IPS DF 4.7 (cell line): ENCODE results near the gene CSNK1A1.
"Not testable (repeated sequence)": the region's sequence is repeated elsewhere in the genome, so short reads cannot be mapped to it uniquely, and the experiment has no call there.

Experiments
- DNase-seq: peaks from one replicate; pipeline ENCODE4 v3.0.0-alpha.2; 2013; ENCODE audit warnings: low spot score; ENCODE audit errors: extremely low read depth

CSNK1A1 gene

DNA sequence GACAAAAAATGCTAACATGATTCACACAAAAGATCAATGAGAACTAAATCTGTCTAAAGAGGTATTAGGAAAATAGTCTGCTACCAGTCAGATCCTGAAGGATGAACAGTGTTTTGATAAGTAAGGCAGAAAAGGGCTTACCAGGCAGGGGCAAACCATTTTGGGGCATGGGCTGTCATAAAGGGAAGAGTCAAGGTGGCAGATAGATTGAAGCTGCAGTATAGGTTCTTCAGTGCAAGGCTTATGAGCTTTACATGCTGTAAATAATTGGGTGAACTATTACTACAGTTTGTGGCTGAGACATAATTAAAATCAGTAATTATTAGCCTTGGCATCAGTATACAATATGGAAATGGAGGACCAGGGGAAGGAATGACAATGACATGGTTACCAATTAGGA lies 21.8 kb downstream of the CSNK1A1 start:
- no peak for DNase-seq

DNA sequence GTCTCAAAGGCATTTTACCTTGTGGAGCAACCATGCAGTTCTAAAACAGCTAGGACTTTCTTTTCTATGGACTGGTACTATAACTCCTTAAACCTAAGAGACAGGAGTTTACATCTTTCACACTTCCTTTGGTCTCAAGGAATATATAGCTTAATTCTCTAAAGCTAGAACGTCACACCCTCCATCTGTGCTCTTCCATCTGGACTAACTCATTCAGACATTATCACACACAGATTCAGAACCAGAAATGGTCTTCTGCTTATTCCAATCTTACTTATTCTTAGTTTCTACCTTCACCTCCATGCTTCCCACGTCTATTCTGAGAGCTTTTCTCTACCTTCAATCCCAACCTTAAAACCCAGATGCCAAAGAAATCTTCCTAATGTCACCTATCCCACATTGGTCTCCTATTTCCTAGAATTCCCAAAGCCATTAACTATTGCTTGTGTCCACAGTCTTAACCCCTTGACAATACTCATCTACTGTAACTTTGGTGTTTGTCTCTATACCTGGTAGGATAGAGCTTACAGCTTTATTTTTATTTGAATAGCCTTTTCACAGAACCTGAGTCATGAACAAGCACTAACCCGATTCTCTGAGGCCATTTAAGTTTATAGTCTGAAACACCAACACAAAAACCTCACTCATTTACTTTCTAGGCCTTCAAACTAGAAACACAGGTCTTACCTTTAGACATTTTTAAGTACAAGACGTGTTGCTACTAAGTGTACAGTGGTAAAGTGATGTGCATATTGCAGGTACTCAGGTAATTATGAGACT lies 22.8 kb downstream of the CSNK1A1 start:
- no peak for DNase-seq

DNA sequence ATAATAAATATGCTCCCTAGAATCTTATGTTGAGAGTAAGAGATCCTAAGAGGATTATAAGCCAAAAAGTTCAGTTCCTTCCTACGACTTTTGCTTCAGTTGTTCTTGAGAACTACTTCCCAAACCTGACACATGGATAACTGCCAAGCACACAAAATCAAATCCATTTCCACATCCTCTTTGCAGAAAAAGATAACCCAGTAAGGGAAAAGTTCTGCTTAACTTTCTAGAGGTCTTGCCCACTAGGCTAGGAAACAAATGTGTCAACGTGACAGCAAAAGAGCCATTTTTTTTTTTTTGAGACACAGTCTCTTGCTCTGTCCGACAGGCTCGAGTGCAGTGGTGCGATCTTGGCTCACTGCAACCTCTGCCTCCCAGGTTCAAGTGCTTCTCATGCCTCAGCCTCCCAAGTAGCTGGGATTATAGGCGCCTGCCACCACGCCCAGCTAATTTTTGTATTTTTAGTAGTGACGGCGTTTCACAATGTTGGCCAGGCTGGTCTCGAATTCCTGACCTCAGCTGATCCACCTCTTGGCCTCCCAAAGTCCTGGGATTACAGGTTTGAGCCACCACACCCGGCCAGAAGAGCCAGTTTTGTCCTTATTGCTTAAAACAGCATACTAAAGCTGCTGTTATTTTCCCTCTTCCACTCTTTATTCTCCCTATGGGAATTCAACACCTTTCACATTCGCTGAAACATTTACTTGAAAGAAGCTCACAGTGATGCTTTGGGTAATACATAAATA lies 24.2 kb downstream of the CSNK1A1 start:
- no peak for DNase-seq

DNA sequence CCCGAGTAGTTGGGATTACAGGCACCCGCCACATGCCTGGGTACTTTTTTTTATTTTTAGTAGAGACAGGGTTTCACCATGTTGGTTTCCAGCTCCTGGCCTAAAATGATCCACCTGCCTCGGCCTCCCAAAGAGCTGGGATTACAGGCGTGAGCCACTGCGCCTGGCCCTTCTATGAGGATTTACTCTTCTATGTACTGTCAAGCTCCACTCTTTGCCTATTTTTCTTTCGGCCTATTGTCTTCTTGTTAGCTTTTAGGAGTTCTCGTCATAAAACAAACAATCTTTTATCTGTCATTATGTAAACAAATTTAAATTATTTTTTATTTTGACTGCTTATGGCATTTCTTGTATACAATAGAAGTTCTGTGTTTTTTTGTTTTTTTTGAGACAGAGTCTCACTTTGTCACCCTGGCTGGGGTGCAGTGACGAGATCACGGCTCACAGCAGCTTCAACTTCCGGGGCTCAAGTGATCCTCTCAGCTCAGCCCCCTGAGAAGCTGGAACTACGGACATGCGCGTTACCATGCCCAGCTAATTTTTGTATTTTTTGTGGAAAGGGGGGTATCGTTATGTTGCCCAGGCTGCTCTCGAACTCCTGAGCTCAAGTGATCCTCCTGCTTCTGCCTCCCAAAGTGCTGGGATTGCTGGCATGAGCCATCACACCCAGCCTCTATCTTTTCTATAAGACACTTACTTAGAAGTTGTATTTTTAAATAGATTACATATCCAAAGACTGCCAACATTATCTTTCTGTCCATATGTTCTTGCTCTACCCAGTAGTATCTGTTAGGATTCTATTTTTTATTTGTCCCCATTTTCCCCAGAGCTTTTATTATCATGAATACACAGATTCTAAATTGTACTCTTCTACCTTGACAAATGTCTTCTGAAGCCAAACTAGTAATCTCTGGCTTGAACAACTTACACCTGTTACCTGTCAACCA lies 29.2 kb downstream of the CSNK1A1 start:
- no peak for DNase-seq

DNA sequence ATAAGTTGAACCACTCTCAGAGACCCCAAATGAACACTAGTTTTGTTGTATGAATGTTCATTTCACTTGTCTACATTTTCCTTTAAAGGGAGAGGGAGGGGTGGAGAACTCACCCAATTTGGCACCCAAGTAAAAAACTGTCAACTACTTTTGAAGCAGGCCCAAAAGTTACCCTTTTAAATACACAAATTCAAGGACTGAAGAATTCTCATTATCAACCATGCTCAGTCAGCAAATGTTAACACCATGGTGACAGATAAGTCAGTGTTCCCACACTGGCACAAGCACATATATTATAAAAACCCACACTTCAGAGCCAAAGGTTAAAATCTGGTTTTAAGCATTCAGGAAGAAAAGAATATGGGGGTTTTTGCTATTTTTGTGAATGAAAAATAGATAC lies 31.6 kb downstream of the CSNK1A1 start:
- DNase-seq, result no peak

DNA sequence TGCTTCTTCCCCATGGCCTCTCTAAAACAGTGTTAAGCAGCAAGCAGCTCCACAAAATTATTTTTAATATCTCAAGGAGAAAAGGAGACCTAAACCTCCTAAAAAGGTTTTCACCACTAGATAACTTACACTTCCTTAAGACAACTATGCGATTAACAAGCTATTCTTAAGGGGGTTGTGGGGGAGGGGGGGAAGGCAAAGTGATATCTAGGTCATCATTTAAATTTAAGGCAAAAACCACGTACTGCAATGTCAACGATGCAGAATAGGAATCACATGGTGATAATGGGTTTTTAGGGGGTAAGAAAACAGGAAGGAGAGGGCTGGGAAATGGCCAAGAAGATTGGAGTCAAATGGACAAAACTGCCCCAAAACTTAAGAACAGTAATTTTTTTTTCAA lies 32.6 kb downstream of the CSNK1A1 start:
- no peak for DNase-seq

DNA sequence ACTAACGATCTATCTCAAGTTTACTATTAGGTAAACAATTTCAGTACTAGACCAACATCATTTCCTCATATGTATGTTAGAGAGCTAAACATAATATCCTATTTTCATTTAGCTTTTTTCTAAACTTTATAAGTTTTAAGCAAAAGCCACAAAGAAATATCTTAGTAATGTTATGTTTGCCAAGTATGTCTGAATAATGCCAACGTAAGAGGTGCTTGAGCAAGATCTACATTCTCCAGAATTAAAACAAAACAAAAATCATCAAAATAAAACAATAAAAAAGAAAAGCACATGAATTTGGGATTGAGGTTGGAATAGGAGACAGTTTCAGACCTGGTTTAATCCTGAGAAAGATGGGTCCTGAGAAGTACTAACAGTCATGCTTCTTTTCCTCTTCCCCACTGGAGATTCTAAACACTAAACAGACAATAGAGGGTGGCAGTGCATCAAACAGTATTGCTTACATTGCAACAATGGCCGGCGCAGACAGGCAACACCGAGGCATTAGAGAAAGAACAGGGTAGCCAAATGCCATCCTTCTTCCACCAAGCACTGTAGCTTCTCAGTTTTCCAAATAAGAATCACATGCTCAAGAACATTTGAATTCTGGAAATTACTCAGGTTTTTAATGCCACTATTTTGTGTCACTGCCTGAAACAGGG lies 33.6 kb downstream of the CSNK1A1 start:
- DNase-seq, result no peak

DNA sequence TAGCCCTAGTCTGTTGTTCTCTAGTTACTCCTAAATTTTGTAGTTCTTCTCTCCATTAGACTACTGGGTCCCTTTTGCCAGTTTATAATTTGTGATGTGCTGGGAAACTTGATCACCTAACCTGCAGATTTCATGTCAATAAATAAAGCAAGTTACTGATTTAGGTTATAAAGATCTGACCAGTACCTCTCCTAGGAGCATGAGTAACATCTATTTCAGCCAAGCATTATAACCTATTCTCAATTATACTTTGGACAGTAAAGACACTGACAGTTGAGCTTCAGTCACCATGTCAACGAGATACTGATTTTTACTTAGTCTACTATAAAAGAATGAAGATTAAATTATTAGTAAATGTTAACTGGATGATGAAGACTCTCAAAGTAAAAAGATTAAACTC lies 36.7 kb downstream of the CSNK1A1 start:
- no peak for DNase-seq

DNA sequence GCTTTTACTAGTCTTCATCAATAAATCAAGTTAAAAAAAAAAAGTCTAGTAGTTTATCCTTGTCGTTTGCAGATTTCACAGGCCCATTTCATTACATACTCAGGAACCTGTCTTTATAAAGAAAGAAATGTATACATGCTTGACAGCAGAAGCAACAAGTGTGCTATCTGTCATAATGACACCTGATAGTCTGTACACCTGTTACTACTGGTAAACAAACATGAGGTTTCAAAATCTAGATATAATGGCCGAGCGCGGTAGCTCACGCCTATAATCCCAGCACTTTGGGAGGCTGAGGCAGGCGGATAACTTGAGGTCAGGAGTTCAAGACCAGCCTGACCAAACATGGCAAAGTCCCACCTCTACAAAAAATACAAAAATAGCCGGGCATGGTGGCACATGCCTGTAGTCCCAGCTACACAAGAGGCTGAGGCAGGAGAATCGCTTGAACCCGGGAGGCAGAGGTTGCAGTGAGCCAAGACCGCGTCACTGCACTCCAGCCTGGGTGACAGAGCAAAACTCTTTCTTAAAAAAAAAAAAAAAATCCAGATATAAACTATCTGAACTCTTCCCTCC lies 37.8 kb downstream of the CSNK1A1 start:
- DNase-seq, result not testable (repeated sequence)

DNA sequence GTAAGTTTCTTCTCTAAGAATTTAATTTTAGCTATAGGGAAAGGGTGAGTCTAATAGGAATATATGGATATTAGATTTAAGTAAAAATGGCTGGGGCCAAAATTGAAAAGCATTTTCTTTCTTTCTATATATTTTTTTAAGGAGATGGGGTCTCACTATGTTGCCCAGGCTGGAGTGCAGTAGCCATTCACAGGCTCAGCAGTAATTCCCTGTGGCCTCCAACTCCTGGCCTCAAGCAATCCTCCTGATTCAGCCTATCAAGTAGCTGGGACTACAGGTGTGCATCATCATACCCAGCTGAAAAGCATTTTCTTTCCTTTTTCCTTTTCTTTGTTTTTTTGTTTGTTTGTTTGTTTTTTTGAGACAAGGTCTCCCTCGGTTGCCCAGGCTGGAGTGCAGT lies 41.1 kb downstream of the CSNK1A1 start:
- DNase-seq, result no peak

DNA sequence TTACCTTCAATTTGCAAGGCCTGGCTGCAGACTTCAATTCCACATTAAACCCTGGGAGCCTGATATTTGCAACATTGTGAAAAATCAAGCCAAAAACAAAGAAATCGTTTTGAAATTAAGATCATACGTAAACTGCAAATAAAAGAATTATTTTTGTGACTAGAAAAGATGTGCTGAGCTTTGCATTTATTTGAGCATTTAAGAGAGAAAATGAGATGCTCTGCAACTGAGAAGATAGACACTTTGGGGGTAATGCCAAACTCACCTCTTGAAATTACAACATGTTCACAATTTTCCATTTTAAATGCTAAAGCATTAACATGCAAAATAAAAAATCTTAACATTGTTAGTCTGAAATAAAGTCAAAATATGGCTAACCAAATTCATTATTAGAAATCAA lies 46.6 kb downstream of the CSNK1A1 start:
- no peak for DNase-seq

DNA sequence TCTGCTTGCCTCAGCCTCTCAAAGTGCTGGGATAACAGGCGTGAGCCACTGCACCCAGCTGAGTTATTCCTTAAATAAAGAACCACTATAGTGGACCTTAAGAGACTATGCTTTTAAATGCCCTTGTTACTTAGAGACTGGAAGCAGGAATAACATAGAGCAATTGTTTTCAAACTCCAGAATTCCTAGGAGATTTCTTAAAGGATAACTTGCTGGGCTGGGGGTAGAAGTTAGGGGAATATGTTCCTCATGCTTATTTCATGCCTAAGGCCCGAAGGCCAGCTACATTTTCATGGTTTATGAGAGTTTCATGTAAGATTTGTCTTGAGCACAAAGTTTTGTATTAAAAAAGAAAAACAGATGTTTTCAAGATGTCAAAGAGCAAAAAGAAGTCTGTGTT lies 48.2 kb downstream of the CSNK1A1 start:
- DNase-seq, result no peak

DNA sequence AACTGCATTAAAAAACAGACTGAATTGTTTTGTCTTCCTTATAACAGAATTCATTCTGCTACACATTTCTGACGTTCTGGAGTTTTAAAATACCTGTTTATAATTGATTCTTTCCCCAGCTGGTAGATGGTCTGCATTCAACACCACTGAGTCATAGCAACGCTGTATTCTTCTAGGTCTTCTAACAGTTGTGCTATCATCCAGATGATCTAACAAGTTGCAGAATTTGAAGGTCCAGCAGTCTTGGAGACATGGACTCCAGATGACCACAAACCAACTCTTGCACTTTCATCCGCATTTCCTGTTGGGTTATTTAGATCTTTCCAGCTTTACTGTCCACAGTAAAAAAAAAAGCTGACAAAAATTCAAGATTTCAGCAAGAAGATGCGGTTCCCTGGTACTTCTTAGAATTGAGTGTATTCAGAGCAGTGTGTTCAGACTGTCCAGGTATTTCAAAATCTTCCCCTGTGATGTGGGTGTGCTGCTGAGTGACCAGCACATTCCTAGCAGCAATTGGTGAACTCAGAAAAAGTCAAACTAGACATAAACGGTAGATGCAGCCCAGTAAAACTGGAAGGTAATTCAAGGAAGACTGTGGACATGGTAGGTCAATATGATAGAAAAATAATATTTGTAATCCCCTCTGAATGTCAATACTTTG lies 50.2 kb downstream of the CSNK1A1 start:
- DNase-seq, result no peak

DNA sequence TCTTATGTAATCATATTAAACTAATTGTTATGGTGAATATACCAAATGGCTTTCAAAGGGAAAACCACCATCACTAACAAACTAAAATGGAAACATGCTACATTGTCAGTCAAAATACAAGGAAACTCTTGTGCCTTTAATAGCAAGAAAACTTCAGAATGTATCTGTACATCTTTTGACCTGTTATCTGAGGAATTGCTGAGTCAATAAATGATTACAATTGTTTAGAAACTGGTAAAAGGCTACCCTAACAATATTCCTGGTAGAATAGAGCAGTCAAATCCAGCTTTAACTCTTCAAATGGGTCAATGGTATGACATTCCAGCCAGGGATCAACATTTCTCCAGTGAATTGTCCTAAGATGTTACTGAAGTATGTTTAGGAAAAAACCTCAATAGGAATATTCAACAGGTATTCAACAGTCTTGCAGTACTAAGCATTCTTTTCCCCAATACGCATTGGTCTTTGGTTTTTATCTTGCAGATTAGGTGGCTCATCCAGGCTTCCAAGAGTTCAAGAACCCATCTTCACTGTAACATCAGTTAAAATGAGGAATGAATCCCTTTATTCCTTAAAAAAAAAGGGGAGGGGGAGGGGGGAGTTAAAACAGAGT lies 52.4 kb downstream of the CSNK1A1 start:
- DNase-seq, result no peak

DNA sequence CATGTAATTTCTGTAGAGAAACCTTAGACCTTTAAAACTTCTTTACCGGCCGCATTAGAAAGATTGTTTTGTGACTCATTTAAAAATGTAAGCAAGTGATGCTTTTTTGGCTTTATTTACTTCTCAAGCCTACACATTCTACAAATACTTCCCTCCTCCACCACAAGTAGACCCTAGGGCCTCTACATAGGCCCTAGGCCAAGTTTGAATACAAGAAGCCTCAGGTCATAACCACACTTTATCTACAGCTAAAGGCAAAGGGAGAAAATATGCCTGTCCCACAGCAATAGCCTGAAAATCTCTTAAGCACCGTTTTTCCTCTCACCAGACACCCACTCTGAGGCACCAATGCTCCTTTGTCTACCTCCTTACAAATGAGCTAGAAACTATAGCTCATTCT lies 53.9 kb downstream of the CSNK1A1 start:
- DNase-seq, result no peak

DNA sequence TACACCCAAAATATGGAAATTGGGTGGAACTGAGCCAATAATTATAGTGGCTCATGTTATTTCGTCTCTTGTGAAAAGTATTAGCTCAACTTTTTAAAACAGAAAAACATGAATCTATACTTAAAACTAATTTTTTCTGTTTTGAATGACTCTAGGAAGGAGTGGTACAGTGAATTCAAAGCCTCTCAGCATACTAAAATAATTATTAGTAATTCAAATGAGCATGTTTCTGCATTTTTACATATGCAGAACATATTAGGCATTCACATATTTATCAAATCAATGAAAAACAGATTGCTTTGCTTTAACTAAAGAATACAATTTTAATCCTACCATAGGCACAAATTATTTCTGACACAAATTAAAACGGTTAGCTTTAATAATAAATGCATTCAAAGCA lies 54.3 kb downstream of the CSNK1A1 start:
- DNase-seq, result no peak

DNA sequence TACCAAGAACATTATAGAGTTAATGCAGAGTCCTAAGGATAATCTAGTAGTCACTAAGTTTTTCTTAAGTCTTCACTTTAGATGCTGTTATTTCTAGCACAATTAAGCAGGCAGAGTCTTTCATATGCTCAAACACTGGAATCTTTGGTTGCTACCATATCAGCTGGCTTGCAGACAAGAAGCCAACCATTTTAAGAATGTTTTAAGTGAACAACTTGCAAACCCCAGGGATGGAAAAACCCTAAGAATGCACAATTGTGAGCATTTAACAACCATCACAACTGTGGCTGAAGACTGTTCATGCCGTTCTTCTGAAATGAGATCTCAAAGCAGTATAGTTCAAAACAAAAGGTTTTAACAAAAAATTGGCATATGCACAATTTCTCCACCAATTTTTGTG lies 55.1 kb downstream of the CSNK1A1 start:
- DNase-seq, result no peak

DNA sequence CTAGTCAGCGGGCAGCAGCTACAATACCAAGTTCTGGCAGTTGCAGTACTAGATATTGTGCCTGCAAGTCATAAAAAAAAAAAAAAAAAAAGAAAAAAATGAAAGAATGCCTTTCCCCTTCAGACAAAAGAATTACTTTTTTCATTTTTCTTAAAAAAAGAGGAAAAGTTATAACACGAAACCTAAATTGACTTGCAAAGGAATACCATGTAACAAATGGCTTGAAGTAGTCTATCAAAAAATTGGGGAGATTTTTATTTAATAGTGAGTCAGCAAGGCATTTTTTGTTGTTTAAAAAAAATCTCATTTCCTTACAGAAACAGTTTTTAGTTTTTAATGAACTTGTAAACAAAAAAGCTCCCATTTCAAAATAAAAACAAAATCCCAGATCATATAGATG lies 55.6 kb downstream of the CSNK1A1 start:
- no peak for DNase-seq

DNA sequence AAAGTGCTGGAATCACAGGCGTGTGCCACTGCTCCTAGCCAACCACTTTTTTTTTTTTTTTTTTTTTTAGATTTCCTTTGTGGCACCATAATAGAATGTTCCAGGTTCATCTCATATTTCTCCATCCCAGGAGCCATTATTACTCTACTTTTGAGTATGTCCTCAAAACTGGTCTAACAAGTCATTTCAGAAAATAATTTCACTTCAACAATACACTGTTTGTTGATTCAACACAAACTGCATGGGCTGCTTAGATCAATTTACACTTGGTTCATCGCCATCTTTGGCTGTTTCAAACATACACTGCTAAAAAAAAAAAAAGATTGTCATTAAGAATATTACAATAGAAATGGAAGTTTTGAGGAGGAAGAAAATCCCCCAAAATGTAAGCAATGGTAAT lies 57.9 kb downstream of the CSNK1A1 start:
- DNase-seq, result no peak

DNA sequence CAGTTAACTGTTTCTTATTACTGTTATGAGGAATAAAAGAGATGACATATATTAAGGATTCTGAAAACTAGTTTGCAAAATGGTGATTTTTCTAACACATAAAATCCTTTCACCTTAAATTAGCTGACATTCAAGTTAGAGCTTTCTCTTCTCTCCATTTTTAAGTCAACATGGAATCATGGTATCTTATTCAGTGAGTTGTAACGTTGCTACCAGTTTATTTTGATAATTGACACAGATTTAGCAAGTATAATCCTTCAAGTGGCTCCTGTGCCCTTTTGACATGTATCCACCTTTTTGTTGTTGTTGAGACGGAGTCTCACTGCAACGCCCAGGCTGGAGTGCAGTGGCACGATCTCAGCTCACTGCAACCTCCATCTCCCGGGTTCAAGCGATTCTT lies 58.5 kb downstream of the CSNK1A1 start:
- DNase-seq, result no peak
